Adrenal gland (tissue), 12 donors: ENCODE measurements around the gene TFF2. TPM values are rescaled to one million over a fixed set of nuclear protein-coding genes. Genes with fewer than 3 reads are reported as not detected.

Source experiments
- DNase-seq, 7 donors: peaks; one replicate each; pipeline ENCODE4 v3.0.0-alpha.2; 2019 to 2020
- H3K27ac ChIP-seq, 5 donors: fragments of 200-600 bp; sonication (generic) in 4 of 5; 1 replicate in 3 of 5; 2 replicates in 2 of 5; pipeline versions ENCODE4 v1.5.1 to v1.8.0; 2016 to 2020; ENCODE audit warnings: mild to moderate bottlenecking in 1 of 5
- H3K27me3 ChIP-seq: fragments of 200-600 bp; 2 replicates; pipeline ENCODE4 v1.8.0; 2021
- H3K36me3 ChIP-seq, 2 donors: fragments of 200-600 bp; replicated peaks in 1 of 2; 1 replicate in 1 of 2; 2 replicates in 1 of 2; pipeline versions ENCODE4 v1.5.1 to v1.8.0; 2018 to 2022
- H3K4me1 ChIP-seq, 2 donors: fragments of 200-600 bp; replicated peaks in 1 of 2; 1 replicate in 1 of 2; 2 replicates in 1 of 2; pipeline versions ENCODE4 v1.5.1 to v1.8.0; 2018 to 2021
- H3K4me3 ChIP-seq, 4 donors: fragments of 200-600 bp; sonication (generic) in 3 of 4; one replicate each; pipeline ENCODE4 v1.5.1; 2016 to 2018
- H3K9me3 ChIP-seq, 3 donors: fragments of 200-600 bp; sonication (generic) in 1 of 3; replicated peaks in 1 of 3; 1 replicate in 2 of 3; 2 replicates in 1 of 3; pipeline versions ENCODE4 v1.5.1 to v1.8.0; 2016 to 2021
- CTCF ChIP-seq, 6 experiments: fragments of 450-650 bp in 4 of 6; fragments of 200-600 bp in 2 of 6; sonication (generic) in 1 of 6; IDR thresholded peaks; 1 replicate in 5 of 6; 2 replicates in 1 of 6; pipeline versions ENCODE4 v1.5.1 to v1.8.0; 2016 to 2021; ENCODE audit warnings: antibody characterized with exemption in 6 of 6, mild to moderate bottlenecking in 2 of 6, moderate library complexity in 1 of 6
- POLR2A ChIP-seq, 2 donors: fragments of 450-650 bp; IDR thresholded peaks; one replicate each; pipeline ENCODE4 v1.6.1; 2017; ENCODE audit warnings: antibody characterized with exemption in 2 of 2, mild to moderate bottlenecking in 2 of 2, moderate library complexity in 1 of 2
- WGBS, 4 donors: extraction: QIAGEN DNeasy Blood & Tissue Kit in 2 of 4; methylation state at CpG; one replicate each; pipeline versions ENCODE4 v1.1.5 to v1.1.7; 2013 to 2017; 5-methylcytosine and 5-hydroxymethylcytosine counted together
- intact Hi-C, 2 donors: fragments of 100-400 bp; cut with DNase I; formaldehyde crosslinking; loops; one replicate each; pipeline versions ENCODE4 v1.14.1 to v1.15.0; 2022 to 2023
- polyA plus RNA-seq, 3 donors: library from polyadenylated mRNA; stranded (reverse); fragments of 200-250 nt in 2 of 3; fragments of 350-450 nt in 1 of 3; fragmentation: Illumina TruSeq in 1 of 3; extraction: RNeasy Lipid Tissue Mini Kit (QIAGEN cat#74804) in 1 of 3; gene quantifications; one replicate each; pipeline ENCODE4 v1.2.3, GENCODE V29; 2013 to 2014
- total RNA-seq, 9 donors: library from RNA; depleted of rRNA in 4 of 9; stranded (reverse); fragments of >200 nt in 4 of 9; fragments of 120-200 nt in 1 of 9; fragmentation: NEBNext Ultra II Directional in 1 of 9; extraction: Animal tissue kit (Norgen Biotek cat#: 25700) in 1 of 9; gene quantifications; one replicate each; pipeline versions ENCODE4 v1.1.0 to v1.2.4, GENCODE V29; 2013 to 2023
- donor health status: healthy with polysubstance abuse.
- donor health status: Bipolar disorder and iron deficiency.
- donor health status: DM: yes; HTN: yes; CAD: no.
- donor health status: DM: no; HTN: no; CAD: no.
- donor health status: DM: no; HTN: no; CAD: no.
- donor health status: DM: yes; HTN: yes; CAD: no.

The TFF2 gene
- total and polyA plus RNA-seq, 12 donors = 0.17 to 0.39 TPM; not detected in 10

- WGBS, 4 donors = 76 to 88% (median 80%) methylated on average over 17 of the region's 17 CpGs
- H3K4me3 ChIP-seq = no peak overlapping the region
- TF ChIP-seq CTCF (IDR thresholded peaks at IDR 0.05) (no peak), POLR2A (IDR thresholded peaks at IDR 0.05) (no peak)
- no peaks in the 10 kb centered on the region for H3K36me3 ChIP-seq
- intact Hi-C loops = no loop called here
- H3K27ac ChIP-seq = no peak overlapping the region
- H3K9me3 ChIP-seq = no peaks in the 10 kb centered on the region
- no peaks in the 10 kb centered on the region for H3K4me1 ChIP-seq
- DNase-seq = no peak
- no peaks in the 10 kb centered on the region for H3K27me3 ChIP-seq
Observed at GRCh38 chr21:42392731-42393442, 42.1 kb upstream of the TFF2 start.

DNA sequence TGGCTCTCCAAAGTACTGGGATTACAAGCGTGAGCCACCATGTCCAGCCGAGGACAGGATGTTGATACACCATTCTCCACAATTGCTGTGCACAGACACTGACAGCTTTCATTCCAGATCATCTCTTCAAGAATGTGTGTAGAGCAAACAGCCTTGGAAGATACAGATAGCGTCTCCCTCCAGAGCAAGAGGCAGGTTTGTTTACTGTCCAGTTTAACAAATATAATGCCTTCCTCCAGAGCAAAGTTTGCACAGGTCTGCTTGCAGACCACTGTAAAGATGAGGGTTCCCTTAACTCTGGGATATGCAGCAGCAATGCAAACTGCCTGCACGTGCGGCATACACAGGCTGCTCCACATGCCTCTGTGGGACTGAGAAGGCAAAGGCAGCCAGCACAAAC lies 40.5 kb upstream of the TFF2 start:
- DNase-seq = no peak

DNA sequence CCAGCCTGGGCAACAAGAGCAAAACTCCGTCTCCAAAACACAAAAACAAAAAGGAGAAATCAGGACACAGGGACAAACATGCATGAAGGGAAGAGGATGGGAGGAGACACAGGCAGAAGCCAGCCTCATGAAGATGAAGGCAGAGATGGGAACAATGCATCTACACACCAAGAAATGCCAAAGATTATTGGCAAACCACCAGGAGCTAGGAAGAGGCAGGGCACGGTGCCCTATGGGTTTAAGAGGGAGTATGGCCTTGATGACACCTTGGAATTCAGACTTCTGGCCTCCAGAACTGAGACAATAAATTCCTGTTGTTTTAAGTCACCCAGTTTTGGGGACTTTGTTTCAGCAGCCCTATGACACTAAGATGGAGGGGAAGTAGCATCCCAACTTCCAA lies 39.9 kb upstream of the TFF2 start:
- H3K36me3 ChIP-seq = no peaks in the 10 kb centered on the region

More for the DNA sequence above, 40.5 kb upstream of the TFF2 start:
- no peaks in the 10 kb centered on the region for H3K36me3 ChIP-seq
- intact Hi-C loops = no loop called here
- WGBS, 4 donors = 81 to 94% (median 90%) methylated on average over 4 to 5 of the region's 5 CpGs
- TF ChIP-seq CTCF (IDR thresholded peaks at IDR 0.05) (no peak), POLR2A (IDR thresholded peaks at IDR 0.05) (no peak)
- no peak overlapping the region for H3K27ac ChIP-seq
- H3K4me1 ChIP-seq = no peaks in the 10 kb centered on the region
- peaks cover 2% of the 10 kb centered on the region for H3K27me3 ChIP-seq
- H3K9me3 ChIP-seq = no peaks in the 10 kb centered on the region
- no peak overlapping the region for H3K4me3 ChIP-seq

GRCh38 chr21:42390193-42390592 lies 39.4 kb upstream of the TFF2 start:
- DNase-seq = no peak
- H3K27me3 ChIP-seq = peaks cover 2% of the 10 kb centered on the region
- H3K4me3 ChIP-seq = no peak overlapping the region
- H3K4me1 ChIP-seq = no peaks in the 10 kb centered on the region
- H3K36me3 ChIP-seq = no peaks in the 10 kb centered on the region
- intact Hi-C loops = no loop called here
- TF ChIP-seq POLR2A (IDR thresholded peaks at IDR 0.05) (no peak), CTCF (IDR thresholded peaks at IDR 0.05) (no peak)
- no peak overlapping the region for H3K27ac ChIP-seq
- no peaks in the 10 kb centered on the region for H3K9me3 ChIP-seq
- WGBS, 4 donors = 76 to 81% (median 78%) methylated on average over 3 to 5 of the region's 5 CpGs

More for the DNA sequence above, 39.9 kb upstream of the TFF2 start:
- whole genome bisulfite sequencing, 4 donors = 46 to 57% (median 54%) methylated on average over 2 of the region's 2 CpGs
- TF ChIP-seq POLR2A (IDR thresholded peaks at IDR 0.05) = no peak
- no peak for TF ChIP-seq CTCF (IDR thresholded peaks at IDR 0.05)
- no peak for DNase-seq
- no peak overlapping the region for H3K27ac ChIP-seq
- H3K27me3 ChIP-seq = peaks cover 2% of the 10 kb centered on the region
- H3K9me3 ChIP-seq = no peaks in the 10 kb centered on the region
- intact Hi-C loops = no loop called here
- no peak overlapping the region for H3K4me3 ChIP-seq
- no peaks in the 10 kb centered on the region for H3K4me1 ChIP-seq
